ENCODE measurements around the gene SMYD3. TPM values are rescaled to one million over a fixed set of nuclear protein-coding genes. Genes with fewer than 3 reads are reported as not detected.

SMYD3 gene
- total and polyA plus RNA-seq, 2 of the 13 experiments (the other 11 are each of a cell fraction or from before 2014, with no cell fraction given), result 27.7 to 35.8 TPM

DNA sequence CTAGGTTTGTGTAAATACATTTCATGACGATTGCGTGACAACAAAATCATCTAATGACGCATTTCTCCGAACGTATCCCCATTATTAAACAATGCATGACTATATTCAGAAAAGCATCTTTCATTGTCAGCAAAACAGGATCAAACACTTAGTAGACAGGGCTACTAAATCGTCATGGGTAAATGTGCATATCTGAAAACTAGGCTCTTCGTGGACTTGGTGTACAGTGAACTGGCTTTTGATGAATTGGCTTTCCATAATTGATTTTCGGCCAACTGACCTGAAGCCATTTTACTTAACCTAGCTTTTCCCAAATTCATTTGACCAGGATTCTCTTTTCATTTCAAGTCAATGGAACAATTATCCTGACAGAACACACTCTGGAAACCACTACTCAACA, 665.0 kb downstream of the SMYD3 start:
- Histone ChIP-seq H3K36me3 (replicated peaks in 1 of 2; ENCODE audit: control insufficient read depth in 1 of 2, insufficient read depth in 2 of 2, low read length in 2 of 2) (no peaks in the 10 kb centered on the region; a peak in 2 of 5 replicates), H3K4me1 (ENCODE audit: insufficient read depth, low read length) (no peaks in the 10 kb centered on the region), H3K9me3 (ENCODE audit: low read length) (no peaks in the 10 kb centered on the region), H3K4me2 (ENCODE audit: low read depth, low read length) (no peak overlapping the region), H3K79me2 (ENCODE audit: insufficient read depth, low read length) (no peaks in the 10 kb centered on the region), H3K27ac (ENCODE audit: extremely low read length, insufficient read depth, low read length) (no peak overlapping the region), H3K4me3 (replicated peaks in 1 of 3; ENCODE audit: insufficient read depth in 1 of 3, low read depth in 2 of 3, low read length in 3 of 3) (no peak overlapping the region), H3K27me3 (ENCODE audit: control insufficient read depth in 1 of 2, insufficient read depth in 2 of 2, low read length in 2 of 2) (no peaks in the 10 kb centered on the region), H2AFZ (ENCODE audit: low read length) (no peak overlapping the region), H4K20me1 (ENCODE audit: insufficient read depth, low read length) (no peaks in the 10 kb centered on the region), H3K9ac (ENCODE audit: insufficient read depth, low read depth, low read length) (no peak overlapping the region)
- 93% methylated on average over 8 of the region's 8 CpGs for WGBS (ENCODE audit: low lambda C conversion rate)
- no peak for TF ChIP-seq ZKSCAN1 (IDR thresholded peaks at IDR 0.05; ENCODE audit: low read length)
- TF ChIP-seq BRCA1 (CRISPR knock-in tag; IDR thresholded peaks at IDR 0.05), result no peak
- TF ChIP-seq SP5 (CRISPR knock-in tag; IDR thresholded peaks at IDR 0.05; ENCODE audit: borderline replicate concordance, low read depth), result no peak
- TF ChIP-seq CEBPG (CRISPR knock-in tag; IDR thresholded peaks at IDR 0.05), result no peak
- no peak for TF ChIP-seq SIX1 (CRISPR knock-in tag; IDR thresholded peaks at IDR 0.05; ENCODE audit: borderline replicate concordance)
- TF ChIP-seq CCDC6 (CRISPR knock-in tag; IDR thresholded peaks at IDR 0.05), result no peak
- TF ChIP-seq, protein P1, sequence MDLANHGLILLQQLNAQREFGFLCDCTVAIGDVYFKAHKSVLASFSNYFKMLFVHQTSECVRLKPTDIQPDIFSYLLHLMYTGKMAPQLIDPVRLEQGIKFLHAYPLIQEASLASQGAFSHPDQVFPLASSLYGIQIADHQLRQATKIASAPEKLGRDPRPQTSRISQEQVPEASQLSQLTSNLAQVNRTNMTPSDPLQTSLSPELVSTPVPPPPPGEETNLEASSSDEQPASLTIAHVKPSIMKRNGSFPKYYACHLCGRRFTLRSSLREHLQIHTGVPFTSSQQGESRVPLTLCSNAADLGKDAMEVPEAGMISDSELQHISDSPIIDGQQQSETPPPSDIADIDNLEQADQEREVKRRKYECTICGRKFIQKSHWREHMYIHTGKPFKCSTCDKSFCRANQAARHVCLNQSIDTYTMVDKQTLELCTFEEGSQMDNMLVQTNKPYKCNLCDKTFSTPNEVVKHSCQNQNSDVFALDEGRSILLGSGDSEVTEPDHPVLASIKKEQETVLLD (CRISPR knock-in tag; IDR thresholded peaks at IDR 0.05; ENCODE audit: low read depth), result no peak
- TF ChIP-seq ZNF354B (CRISPR knock-in tag; IDR thresholded peaks at IDR 0.05), result no peak
- no peak for TF ChIP-seq ZNF75D (CRISPR knock-in tag; IDR thresholded peaks at IDR 0.05; ENCODE audit: borderline replicate concordance)
- TF ChIP-seq ZFAT (CRISPR knock-in tag; conservative IDR thresholded peaks at IDR 0.05), result no peak
- no peak for TF ChIP-seq SNAI1 (CRISPR knock-in tag; IDR thresholded peaks at IDR 0.05; ENCODE audit: borderline replicate concordance)
- no peak for TF ChIP-seq HES4 (CRISPR knock-in tag; IDR thresholded peaks at IDR 0.05; ENCODE audit: borderline replicate concordance)
- TF ChIP-seq PPARG (CRISPR knock-in tag; conservative IDR thresholded peaks at IDR 0.05), result no peak
- TF ChIP-seq MAZ (IDR thresholded peaks at IDR 0.05; ENCODE audit: borderline replicate concordance, low read depth, low read length), result no peak
- TF ChIP-seq MAZ (CRISPR knock-in tag; IDR thresholded peaks at IDR 0.05; ENCODE audit: low read depth), result no peak
- TF ChIP-seq RARG (CRISPR knock-in tag; IDR thresholded peaks at IDR 0.05; ENCODE audit: low read depth), result no peak
- intact Hi-C loops (cut with micrococcal nuclease; ENCODE audit: unreplicated experiment) (no loop called here), in situ Hi-C loops (cut with HindIII; ENCODE audit: extremely low pct_ligation_motif_present, low pct_unique_long_range_greater_than_20kb) (no loop called here)
- ChIA-PET CTCF (ENCODE audit: low intra/inter-chr PET ratio, low total read pairs) (no interaction called here), POLR2A (no interaction called here)
- FAIRE-seq (no peak), DNase-seq (ENCODE audit: low spot score) (no peak), ATAC-seq (no peak)
- BruUV-seq (replicated peaks), result no TSS peak
